OCI-LY7 (cell line): ENCODE results near the gene CH25H. TPM values are rescaled to one million over a fixed set of nuclear protein-coding genes. Genes with fewer than 3 reads are reported as not detected.
A peak's percentile ranks its signal among the peaks of the same experiment; 100 is the strongest.

ENCODE experiments used
- BruUV-seq: library from RNA; stranded (reverse); fragments of 400-500 nt; replicated peaks from 2 replicates; lab custom pipeline; 2021; lab: Mats Ljungman, UMichigan
- CTCF ChIA-PET: fragments of 300-600 bp; sonication (Branson Sonifier 250); formaldehyde crosslinking; loops from one replicate; lab custom pipeline; 2022; ENCODE audit warnings: antibody characterized with exemption; ENCODE audit not compliant: unreplicated experiment; lab: Charles Lee
- POLR2A ChIA-PET: fragments of 300-600 bp; sonication (Branson Sonifier 250); formaldehyde crosslinking; loops from one replicate; lab custom pipeline; 2022; ENCODE audit warnings: antibody characterized with exemption; lab: Charles Lee
- DNase-seq: peaks from one replicate; pipeline ENCODE4 v3.0.0-alpha.2; 2015; ENCODE audit warnings: low spot score
- H2AFZ ChIP-seq: fragments of 200-600 bp; sonication (generic), shearing (Covaris generic); 2 replicates; pipeline ENCODE4 v1.6.1; 2014; ENCODE audit warnings: mild to moderate bottlenecking, antibody characterized with exemption, low read length, moderate library complexity
- H3K27ac ChIP-seq: fragments of 200-600 bp; sonication (generic); 2 replicates; pipeline ENCODE4 v1.5.1; 2014; ENCODE audit warnings: mixed run types, low read depth, mild to moderate bottlenecking, moderate library complexity, low read length, inconsistent platforms; ENCODE audit not compliant: poor library complexity, severe bottlenecking
- H3K36me3 ChIP-seq: fragments of 200-600 bp; sonication (generic); 2 replicates; pipeline ENCODE4 v1.6.1; 2014; ENCODE audit warnings: mild to moderate bottlenecking, antibody characterized with exemption, low read length, moderate library complexity, mixed read lengths; ENCODE audit not compliant: insufficient read depth
- H3K4me1 ChIP-seq: fragments of 200-600 bp; sonication (generic); 2 replicates; pipeline ENCODE4 v1.5.1; 2014; ENCODE audit warnings: mild to moderate bottlenecking, low read length; ENCODE audit not compliant: insufficient read depth, poor library complexity, severe bottlenecking
- H3K4me2 ChIP-seq: fragments of 200-600 bp; sonication (generic); 2 replicates; pipeline ENCODE4 v1.6.1; 2014; ENCODE audit warnings: mild to moderate bottlenecking, low read length
- H3K4me3 ChIP-seq: fragments of 200-600 bp; sonication (generic); 2 replicates; pipeline ENCODE4 v1.5.1; 2014; ENCODE audit warnings: mild to moderate bottlenecking, low read depth, low read length; ENCODE audit not compliant: poor library complexity, severe bottlenecking
- H3K79me2 ChIP-seq: fragments of 200-600 bp; sonication (generic); 2 replicates; pipeline ENCODE4 v1.6.1; 2016; ENCODE audit warnings: low read depth, mild to moderate bottlenecking, low read length, moderate library complexity, mixed read lengths; ENCODE audit not compliant: insufficient read depth
- H3K9me2 ChIP-seq: fragments of 200-600 bp; sonication (generic); 2 replicates; pipeline ENCODE4 v1.6.1; 2016; ENCODE audit warnings: mild to moderate bottlenecking, low read length, mixed read lengths; ENCODE audit not compliant: insufficient read depth
- H3K9me3 ChIP-seq: fragments of 200-600 bp; sonication (generic); 2 replicates; pipeline ENCODE4 v1.6.1; 2014; ENCODE audit warnings: mild to moderate bottlenecking, mixed run types, low read length, mixed read lengths
- H4K20me1 ChIP-seq: fragments of 200-600 bp; sonication (generic); 2 replicates; pipeline ENCODE4 v1.6.1; 2014; ENCODE audit warnings: mild to moderate bottlenecking, antibody characterized with exemption, low read length, moderate library complexity, mixed read lengths; ENCODE audit not compliant: insufficient read depth
- CTCF ChIP-seq: fragments of 200-600 bp; sonication (generic); conservative IDR thresholded peaks from 2 replicates; pipeline ENCODE4 v1.5.1; 2014; ENCODE audit warnings: mild to moderate bottlenecking, antibody characterized with exemption, low read length, moderate library complexity, mixed read lengths
- EZH2phosphoT487 ChIP-seq: fragments of 200-600 bp; sonication (generic); IDR thresholded peaks from 2 replicates; pipeline ENCODE4 v1.6.1; 2018; ENCODE audit warnings: low read depth, borderline replicate concordance, mild to moderate bottlenecking, mixed run types, antibody characterized with exemption, low read length, moderate library complexity, mixed read lengths
- intact Hi-C: fragments of 100-400 bp; cut with micrococcal nuclease; formaldehyde crosslinking; loops from one replicate; pipeline ENCODE4 v1.10.0; 2022; ENCODE audit not compliant: unreplicated experiment
- total RNA-seq, 2 experiments: library from RNA; depleted of rRNA in 1 of 2; stranded (reverse); fragments of >200 nt in 1 of 2; shearing (Covaris generic) in 1 of 2; gene quantifications; 2 replicates each; pipeline ENCODE4 v1.2.3, GENCODE V29; 2014 to 2022

CH25H gene
- total RNA-seq, 2 experiments from 2014 or later = not detected

DNA sequence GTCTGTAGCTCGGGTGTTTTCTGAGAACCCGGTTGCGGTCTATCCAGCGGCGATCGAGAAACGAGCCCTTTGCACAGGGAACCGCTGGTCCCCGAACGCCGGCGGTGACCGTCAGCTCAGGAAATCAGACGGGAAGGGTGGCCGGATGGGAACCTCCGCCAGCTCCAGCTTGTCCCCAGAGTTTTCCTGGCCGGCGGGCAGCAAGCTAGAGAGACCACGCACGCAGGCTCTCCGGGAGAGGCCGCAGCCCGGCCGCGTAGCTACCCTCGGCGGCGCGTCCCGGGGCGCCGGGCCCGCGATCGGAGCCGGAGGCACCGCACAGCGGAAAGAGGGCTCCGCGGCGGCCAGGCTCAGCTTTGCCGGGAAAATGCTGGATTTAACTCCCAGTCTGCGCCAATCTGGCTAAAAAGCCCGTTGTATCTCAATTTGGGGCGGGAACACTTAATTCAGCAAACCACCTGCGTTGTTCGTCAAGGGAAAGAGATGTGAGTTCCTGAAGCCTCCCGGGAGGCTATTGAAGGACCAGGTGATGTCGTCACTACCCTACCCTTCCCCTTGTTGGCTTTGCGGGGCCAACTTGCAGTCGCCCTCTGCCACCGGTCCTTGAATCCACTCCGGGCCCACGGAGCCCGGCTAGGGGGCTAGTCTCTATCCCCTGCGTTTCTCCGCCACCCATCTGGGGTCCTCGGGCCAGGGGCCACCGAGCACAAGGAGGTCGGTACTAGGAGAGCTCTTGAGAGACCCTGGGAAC is 859 bp upstream of the CH25H start:
- TF ChIP-seq EZH2phosphoT487 (0 out of 2 replicates have a peak, but pooled peaks have one; percentile 4), CTCF (no peak)
- H3K4me1 ChIP-seq = peaks cover 15% of the 10 kb centered on the region
- CTCF ChIA-PET = interaction anchor here (0.6 kb wide), 1 partner anchor 179 kb away, joined by 4 read pairs; no protein-coding TSS in a partner anchor
- H4K20me1 ChIP-seq = no peaks in the 10 kb centered on the region
- no peaks in the 10 kb centered on the region for H3K36me3 ChIP-seq
- H3K27ac ChIP-seq = no peak overlapping the region
- no peaks in the 10 kb centered on the region for H3K9me3 ChIP-seq
- no peaks in the 10 kb centered on the region for H3K9me2 ChIP-seq
- no peak for DNase-seq
- H3K4me3 ChIP-seq = no peak overlapping the region
- POLR2A ChIA-PET = interaction anchor here (0.6 to 0.7 kb wide), 2 partner anchors 17 to 232 kb away, joined by 3 to 4 read pairs; no protein-coding TSS in a partner anchor
- H3K79me2 ChIP-seq = no peaks in the 10 kb centered on the region
- H2AFZ ChIP-seq = no peak overlapping the region
- intact Hi-C loops = no loop called here
- H3K4me2 ChIP-seq = no peak overlapping the region
- BruUV-seq = no TSS peak

DNA sequence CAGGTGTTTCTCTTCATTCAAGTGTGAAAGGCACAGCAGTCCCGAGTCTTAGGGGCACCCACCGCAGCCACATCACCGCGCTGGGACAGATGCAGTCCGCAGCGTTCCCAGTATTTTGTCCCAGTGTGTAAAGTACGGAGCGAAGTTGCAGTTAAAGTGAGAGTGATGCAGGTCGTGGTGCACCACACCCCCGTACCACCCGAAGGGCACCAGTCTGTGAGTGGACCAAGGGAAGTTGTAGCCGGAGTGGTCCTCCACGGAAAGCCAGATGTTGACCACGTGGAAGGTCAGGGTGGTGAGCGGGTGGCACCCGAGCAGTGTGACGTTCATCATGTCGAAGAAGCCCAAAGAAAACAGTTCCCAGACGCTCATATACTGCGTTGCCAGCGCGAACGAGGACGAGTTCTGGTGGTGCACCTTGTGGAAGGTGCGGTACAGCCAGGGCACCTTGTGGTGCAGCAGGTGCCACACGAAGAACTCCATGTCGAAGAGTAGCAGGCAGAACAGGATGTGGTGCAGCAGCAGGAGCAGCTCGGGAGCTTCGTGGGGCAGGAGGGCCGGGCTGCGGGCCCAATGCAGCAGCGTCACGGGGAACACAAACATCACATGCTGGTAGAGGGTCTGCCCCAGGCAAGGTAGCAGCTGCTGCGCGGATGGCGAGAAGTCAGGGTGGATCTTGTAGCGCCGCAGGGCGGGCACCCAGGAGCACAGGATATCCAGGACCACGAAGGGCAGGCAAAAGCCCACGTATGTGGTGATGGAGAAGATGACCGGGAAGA is 526 bp downstream of the CH25H start:
- H2AFZ ChIP-seq = no peak overlapping the region
- H3K36me3 ChIP-seq = no peaks in the 10 kb centered on the region
- H4K20me1 ChIP-seq = no peaks in the 10 kb centered on the region
- no peaks in the 10 kb centered on the region for H3K79me2 ChIP-seq
- H3K9me3 ChIP-seq = no peaks in the 10 kb centered on the region
- DNase-seq = no peak
- TF ChIP-seq EZH2phosphoT487 (no peak), CTCF (no peak)
- H3K9me2 ChIP-seq = no peaks in the 10 kb centered on the region
- peak overlapping the region; percentile 17; the same call in 1 of the 2 replicates for H3K4me2 ChIP-seq
- H3K4me3 ChIP-seq = no peak overlapping the region
- intact Hi-C loops = no loop called here
- H3K4me1 ChIP-seq = peaks cover 15% of the 10 kb centered on the region
- no TSS peak for BruUV-seq
- no peak overlapping the region for H3K27ac ChIP-seq
- CTCF ChIA-PET = no interaction called here
- POLR2A ChIA-PET = interaction anchor here (1.1 kb wide), 1 partner anchor 9 kb away, joined by 3 read pairs; no protein-coding TSS in a partner anchor
